IPS DF 6.9 (cell line): ENCODE measurements around the gene CUL3.
"Not testable (repeated sequence)": the region's sequence is repeated elsewhere in the genome, so short reads cannot be mapped to it uniquely, and the experiment has no call there.

Experiments
- DNase-seq: peaks from one replicate; pipeline ENCODE4 v3.0.0-alpha.2; 2013; ENCODE audit warnings: low read depth, low spot score
- H3K27ac ChIP-seq: one replicate; pipeline ENCODE4 v1.5.1; 2013; ENCODE audit warnings: low read length, control low read depth
- H3K27me3 ChIP-seq: 2 replicates; pipeline ENCODE4 v1.6.1; 2013; ENCODE audit warnings: mild to moderate bottlenecking, low read length; ENCODE audit not compliant: control insufficient read depth, insufficient read depth
- H3K36me3 ChIP-seq: 2 replicates; pipeline ENCODE4 v1.6.1; 2013; ENCODE audit warnings: low read length; ENCODE audit not compliant: control insufficient read depth, insufficient read depth
- H3K4me1 ChIP-seq: 2 replicates; pipeline ENCODE4 v1.6.1; 2013; ENCODE audit warnings: low read length; ENCODE audit not compliant: control insufficient read depth, insufficient read depth
- H3K4me3 ChIP-seq: 2 replicates; pipeline ENCODE4 v1.5.1; 2013; ENCODE audit warnings: mild to moderate bottlenecking, low read length
- H3K9me3 ChIP-seq: 2 replicates; pipeline ENCODE4 v1.6.1; 2013; ENCODE audit warnings: low read length, inconsistent platforms; ENCODE audit not compliant: control insufficient read depth, insufficient read depth
- WGBS: extraction: QIAGEN DNeasy Blood & Tissue Kit; methylation state at CpG from one replicate; pipeline ENCODE4 v1.1.7; 2013; ENCODE audit warnings: mixed read lengths, missing lambda C conversion rate; ENCODE audit not compliant: insufficient read length, insufficient coverage; 5-methylcytosine and 5-hydroxymethylcytosine counted together

CUL3 gene

DNA sequence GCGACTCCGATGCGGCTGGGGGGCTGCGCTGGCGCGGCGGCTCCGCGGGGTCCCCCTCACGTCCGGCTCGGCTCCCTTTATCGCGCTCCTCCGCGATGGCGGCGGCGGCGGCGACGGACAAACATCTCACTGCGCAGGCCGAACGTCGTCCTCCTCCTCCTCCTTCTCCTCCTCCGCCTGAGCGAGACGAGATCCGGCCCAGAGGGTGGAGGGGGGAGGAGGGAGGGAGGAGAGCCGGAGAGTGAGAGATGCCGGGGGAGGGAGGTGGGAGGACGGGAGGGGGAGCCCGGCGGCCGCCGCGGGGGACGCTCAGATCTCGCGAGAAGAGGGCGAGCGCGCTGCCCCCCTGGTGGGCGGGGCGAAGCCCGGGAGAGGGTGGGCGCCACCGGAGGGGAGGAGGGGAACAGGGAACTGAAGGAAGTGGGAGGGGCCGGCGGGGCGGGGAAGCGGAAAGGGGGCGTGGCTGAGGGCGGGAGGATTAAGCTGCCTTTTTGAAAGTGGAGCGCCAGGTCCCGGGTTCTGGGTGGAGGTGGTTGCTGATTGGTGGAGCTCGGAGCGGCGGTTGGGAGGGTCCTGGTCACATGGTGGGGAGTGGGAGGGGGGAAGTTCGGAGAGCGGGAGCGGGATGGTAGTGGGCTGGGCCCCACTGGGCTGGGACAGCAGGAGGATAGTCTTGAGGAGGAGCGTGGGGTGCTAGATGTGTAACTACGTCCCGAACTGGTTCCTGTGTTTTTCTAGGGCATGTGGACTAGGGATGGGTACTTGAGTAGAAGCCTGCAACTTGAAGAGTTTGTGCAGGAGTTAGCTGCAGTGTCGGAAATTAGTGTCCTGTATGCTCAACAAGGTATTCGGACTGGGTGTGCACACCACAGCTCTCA lies at the start of gene CUL3:
Gene CUL3, minus strand, starts transcription at position 153 of the 878 bp plus-strand sequence. CDS start 354 bp downstream, outside the sequence.
- H3K4me1 ChIP-seq: no peaks in the 10 kb centered on the region; the same call in 1 of the 2 replicates
- no peaks in the 10 kb centered on the region for H3K9me3 ChIP-seq
- DNase-seq: peak; percentile 92
- no CpG with 5 or more reads among the region's 68 CpGs for WGBS
- peak within 1 kb of the TSS; percentile 91 for H3K4me3 ChIP-seq
- H3K27ac ChIP-seq: no peak within 1 kb of the TSS
- H3K36me3 ChIP-seq: no peaks in the 10 kb centered on the region
- H3K27me3 ChIP-seq: no peaks in the 10 kb centered on the region

DNA sequence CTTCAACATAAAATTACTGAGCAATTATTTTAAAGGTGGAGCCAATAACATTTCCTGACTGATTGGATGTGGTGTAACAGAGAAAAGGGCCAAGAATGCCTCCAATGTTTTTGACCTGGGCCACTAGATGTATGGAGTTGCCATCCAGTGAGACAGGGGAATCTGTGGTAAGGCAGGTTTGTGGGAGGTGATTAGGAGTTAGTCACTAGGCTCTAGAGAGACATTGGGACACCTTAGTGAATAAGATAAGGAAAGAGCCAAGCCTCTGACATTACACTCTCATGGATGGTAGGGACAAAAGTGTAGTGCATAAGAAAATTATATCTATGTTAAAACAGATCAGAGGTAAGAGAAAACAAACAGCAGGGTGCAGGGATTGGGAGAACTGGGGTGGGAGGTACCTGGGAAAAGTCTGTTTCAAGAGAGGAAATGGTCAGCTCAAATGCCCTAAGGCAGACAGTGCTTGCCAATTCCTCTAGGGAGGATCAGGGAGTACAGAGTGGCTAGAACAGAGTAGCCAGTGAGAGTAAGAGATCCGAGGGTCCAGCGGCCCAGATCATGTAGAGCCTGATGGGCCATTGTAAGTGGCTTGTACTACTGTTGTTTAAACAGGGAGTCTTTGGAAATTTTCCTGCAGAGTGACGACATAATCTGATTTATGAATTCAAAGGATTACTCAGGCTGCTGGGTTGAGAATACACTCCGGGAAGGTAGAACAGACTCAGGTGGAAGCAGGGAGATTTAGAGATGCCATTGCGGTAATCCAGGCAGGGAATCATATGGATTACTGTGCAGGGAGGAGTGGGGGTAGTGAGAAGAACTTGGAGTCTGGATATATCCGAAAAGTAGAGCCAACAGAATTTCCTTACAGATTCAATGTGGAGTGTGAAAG lies 45.7 kb upstream of the CUL3 start:
- Histone ChIP-seq H3K27me3 (no peaks in the 10 kb centered on the region), H3K36me3 (no peaks in the 10 kb centered on the region), H3K9me3 (no peaks in the 10 kb centered on the region), H3K27ac (no peak overlapping the region), H3K4me1 (no peaks in the 10 kb centered on the region), H3K4me3 (no peak overlapping the region)
- no peak for DNase-seq
- no CpG with 5 or more reads among the region's 6 CpGs for WGBS

DNA sequence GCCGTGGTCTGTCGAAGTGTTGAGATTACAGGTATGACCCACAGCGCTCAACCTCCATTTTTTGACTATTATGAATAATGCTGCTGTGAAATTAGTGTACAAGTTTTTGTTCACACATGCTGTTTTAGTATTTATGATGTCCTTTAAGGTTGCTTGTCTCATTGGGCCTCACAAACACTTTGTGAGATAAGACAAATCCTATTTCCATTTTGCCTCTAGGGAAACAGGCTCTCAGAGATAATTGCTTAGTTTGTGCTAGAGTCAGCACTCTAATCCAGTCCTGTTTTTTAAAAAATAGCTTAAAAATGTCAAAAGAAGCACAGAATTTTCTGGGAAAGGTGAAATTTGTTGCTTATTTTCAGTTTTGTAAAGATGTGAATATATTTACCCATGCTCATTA lies 43.3 kb upstream of the CUL3 start:
- no peak overlapping the region for H3K27ac ChIP-seq

GRCh38 chr2:224626735-224627134 lies 41.6 kb upstream of the CUL3 start:
- Histone ChIP-seq H3K4me1 (no peaks in the 10 kb centered on the region), H3K27me3 (no peaks in the 10 kb centered on the region), H3K27ac (no peak overlapping the region), H3K4me3 (no peak overlapping the region), H3K9me3 (no peaks in the 10 kb centered on the region), H3K36me3 (no peaks in the 10 kb centered on the region)
- no peak for DNase-seq
- WGBS: 100% methylated on average over 1 of the region's 4 CpGs

More for the DNA sequence above, 43.3 kb upstream of the CUL3 start:
- no peaks in the 10 kb centered on the region for H3K36me3 ChIP-seq
- H3K4me1 ChIP-seq: no peaks in the 10 kb centered on the region
- no peaks in the 10 kb centered on the region for H3K9me3 ChIP-seq
- H3K27me3 ChIP-seq: no peaks in the 10 kb centered on the region
- WGBS: no CpG with 5 or more reads among the region's 3 CpGs
- no peak for DNase-seq
- H3K4me3 ChIP-seq: no peak overlapping the region

DNA sequence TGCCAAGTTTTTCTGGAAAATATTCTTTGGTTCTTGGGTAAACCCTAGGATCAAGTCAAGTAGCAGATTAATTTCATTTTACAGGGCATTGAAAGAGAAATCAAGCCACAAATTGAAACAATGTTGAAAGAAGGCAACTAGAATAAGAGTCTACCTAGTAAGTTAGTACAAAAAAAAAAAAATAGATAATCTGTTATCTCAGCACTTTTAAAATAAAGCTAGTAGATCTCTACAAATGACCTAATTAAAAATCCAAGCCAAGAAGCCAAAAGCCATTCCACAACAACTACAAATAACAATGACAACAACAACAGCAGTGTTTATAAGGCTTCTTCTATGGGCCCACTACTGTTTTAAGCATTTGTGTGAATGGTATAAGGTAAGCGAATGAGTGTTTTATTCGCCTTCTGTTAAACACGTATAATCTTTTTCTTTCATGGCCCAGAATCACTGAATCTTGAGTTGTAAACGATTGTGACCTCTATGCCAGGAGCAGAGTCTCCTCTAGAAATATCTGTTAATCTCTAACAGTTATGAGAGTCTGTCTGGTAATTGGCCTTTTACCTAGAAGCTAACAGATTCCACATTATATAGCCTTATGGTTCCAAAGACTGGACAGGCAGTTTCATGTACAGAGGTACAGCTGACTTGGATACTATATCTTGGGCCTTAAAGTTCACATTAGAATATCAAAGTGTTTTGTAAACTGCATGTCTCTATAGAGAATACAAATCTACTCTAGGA lies 28.6 kb upstream of the CUL3 start:
- H3K9me3 ChIP-seq: no peaks in the 10 kb centered on the region
- no peaks in the 10 kb centered on the region for H3K36me3 ChIP-seq
- no peaks in the 10 kb centered on the region for H3K4me1 ChIP-seq
- H3K27ac ChIP-seq: no peak overlapping the region
- WGBS: no CpG with 5 or more reads among the region's 4 CpGs
- no peak overlapping the region for H3K4me3 ChIP-seq
- no peak for DNase-seq
- H3K27me3 ChIP-seq: no peaks in the 10 kb centered on the region

DNA sequence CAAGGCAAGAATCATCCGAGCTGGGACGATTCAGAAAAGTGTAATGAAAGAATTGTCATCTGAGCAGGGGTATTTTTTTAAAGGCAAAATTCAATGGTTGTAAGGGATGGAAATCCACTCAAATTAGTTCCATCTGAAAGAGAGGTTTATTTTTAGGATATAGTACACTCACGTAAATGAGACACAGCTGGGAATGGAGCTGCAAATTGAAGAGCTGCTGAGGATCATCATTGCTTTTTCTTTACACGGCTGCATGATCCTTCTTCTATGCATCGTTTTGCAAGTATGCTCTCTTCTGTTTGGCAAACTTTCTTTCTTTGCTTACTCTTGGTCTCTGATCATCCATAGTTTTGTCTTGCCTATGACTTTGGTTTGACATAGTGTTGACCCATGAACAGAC lies 27.4 kb upstream of the CUL3 start:
- Histone ChIP-seq H3K4me3 (no peak overlapping the region), H3K4me1 (no peaks in the 10 kb centered on the region), H3K36me3 (no peaks in the 10 kb centered on the region), H3K9me3 (no peaks in the 10 kb centered on the region), H3K27me3 (no peaks in the 10 kb centered on the region), H3K27ac (no peak overlapping the region)
- DNase-seq: no peak
- no CpG with 5 or more reads among the region's 5 CpGs for WGBS

DNA sequence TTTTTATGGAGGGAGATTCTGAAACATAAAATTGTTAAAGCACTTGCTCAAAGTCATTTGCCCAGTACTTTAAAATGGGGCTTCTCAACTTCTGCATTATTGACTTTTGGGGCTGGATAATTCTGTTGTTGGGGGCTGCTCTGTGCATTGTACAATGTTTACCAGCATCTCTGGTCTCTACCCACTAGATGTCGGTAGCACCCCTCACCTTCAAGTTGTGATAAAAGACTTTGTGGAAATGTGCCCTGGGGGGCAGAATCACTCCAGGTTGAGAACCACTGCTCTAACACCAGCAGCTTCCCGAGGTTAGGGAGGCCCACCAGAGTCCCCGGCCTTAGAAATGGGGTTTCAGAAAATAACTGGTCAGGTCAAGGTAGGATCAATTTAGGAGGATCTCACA lies 26.8 kb upstream of the CUL3 start:
- no peak for DNase-seq
- Histone ChIP-seq H3K4me1 (no peaks in the 10 kb centered on the region), H3K4me3 (no peak overlapping the region), H3K9me3 (no peaks in the 10 kb centered on the region), H3K27me3 (no peaks in the 10 kb centered on the region), H3K36me3 (no peaks in the 10 kb centered on the region), H3K27ac (no peak overlapping the region)
- WGBS: no CpG with 5 or more reads among the region's 3 CpGs

- no peak for DNase-seq
- Histone ChIP-seq H3K36me3 (no peaks in the 10 kb centered on the region), H3K27me3 (no peaks in the 10 kb centered on the region), H3K9me3 (no peaks in the 10 kb centered on the region), H3K4me1 (no peaks in the 10 kb centered on the region), H3K4me3 (no peak overlapping the region), H3K27ac (no peak overlapping the region)
- no CpG with 5 or more reads among the region's 3 CpGs for WGBS
These were observed 22.9 kb upstream of the CUL3 start for GRCh38 chr2:224608104-224608503.

DNA sequence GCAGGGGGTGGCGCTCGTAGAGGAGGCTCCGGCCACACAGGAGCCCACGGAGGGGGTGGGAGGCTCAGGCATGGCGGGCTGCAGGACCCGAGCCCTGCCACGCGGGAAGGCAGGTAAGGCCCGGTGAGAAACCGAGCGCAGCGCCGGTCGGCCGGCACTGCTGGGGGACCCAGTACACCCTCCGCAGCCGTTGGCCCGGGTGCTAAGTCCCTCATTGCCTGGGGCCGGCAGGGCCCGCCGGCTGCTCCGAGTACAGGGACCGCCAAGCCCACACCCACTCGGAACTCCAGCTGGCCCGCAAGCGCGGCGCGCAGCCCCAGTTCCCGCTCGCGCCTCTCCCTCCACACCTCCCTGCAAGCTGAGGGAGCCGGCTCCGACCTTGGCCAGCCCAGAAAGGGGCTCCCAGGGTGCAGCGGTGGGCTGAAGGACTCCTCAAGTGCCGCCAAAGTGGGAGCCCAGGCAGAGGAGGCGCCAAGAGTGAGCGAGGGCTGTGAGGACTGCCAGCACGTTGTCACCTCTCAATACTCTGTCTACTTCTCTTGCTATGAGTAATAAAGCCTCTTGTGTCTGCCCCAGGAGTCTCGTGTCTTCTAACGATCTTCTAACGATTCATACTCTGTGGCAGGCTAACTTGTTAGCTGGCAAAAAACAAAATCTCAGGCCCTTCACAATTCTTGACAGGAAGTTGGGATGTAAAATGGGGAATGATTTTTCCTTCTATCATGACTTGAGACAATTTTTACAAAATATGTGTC lies 18.8 kb upstream of the CUL3 start:
- WGBS: no CpG with 5 or more reads among the region's 42 CpGs
- H3K36me3 ChIP-seq, H3K4me3 ChIP-seq, H3K9me3 ChIP-seq, DNase-seq, H3K4me1 ChIP-seq, H3K27me3 ChIP-seq, H3K27ac ChIP-seq: not testable (repeated sequence)
